Measurements from ENCODE around the gene CNTNAP5.

The CNTNAP5 gene

DNA sequence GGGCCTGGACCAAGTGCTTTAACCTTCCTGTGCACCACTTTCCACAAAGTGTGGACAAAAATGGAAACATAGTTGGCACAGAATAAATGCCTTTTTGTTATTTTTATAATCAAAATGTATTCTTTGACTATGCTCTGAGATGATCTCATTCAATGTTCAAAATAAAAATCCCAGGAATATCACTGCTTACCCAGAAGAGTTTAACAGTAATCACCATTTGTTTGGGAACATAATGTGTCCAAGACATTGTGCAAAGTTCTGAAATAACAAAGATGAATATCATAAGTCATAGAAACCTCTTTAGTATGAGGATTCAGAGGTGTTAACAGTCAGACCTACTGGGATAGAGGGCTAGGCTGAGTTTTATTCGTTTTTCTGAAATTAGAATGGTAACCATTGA, 668.1 kb downstream of the CNTNAP5 start:
- DNase-seq (ENCODE audit: low spot score) = no peak

DNA sequence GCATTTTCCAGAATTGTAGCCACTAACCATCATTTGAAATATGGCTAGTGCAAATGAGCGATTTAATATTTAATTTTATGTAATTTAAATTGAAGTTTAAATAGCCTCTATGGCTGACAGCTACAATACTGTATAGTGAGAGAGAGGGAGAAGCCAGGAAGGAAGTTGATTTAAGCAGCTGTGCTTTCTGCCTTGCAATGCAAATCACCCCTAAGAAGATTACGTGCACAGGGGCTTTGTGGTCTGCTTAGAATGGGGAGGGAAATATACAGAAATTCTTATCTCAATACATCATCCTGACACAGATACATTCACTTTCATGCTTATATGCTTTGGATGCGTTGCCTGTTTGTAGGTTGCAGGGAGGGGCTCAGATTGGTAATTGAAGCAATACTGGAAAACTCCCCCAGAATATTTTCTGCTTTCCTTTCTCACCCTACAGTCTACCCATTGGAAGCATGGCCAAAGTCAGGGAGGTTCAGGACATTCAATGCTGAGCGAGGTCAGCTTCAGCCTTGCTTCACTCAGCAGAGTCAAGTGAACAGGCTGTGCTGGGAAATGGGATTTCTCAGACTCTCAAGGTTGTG, 674.0 kb downstream of the CNTNAP5 start:
- DNase-seq (ENCODE audit: low spot score) = no peak

- DNase-seq (ENCODE audit: low spot score) = no peak
Measured at GRCh38 chr2:124702777-124703176, 677.7 kb downstream of the CNTNAP5 start.

GRCh38 chr2:124704071-124704925, 679.2 kb downstream of the CNTNAP5 start:
- DNase-seq (ENCODE audit: low spot score) = no peak

- no peak for DNase-seq (ENCODE audit: low spot score)
Measured at GRCh38 chr2:124708661-124709060, 683.6 kb downstream of the CNTNAP5 start.

- DNase-seq (ENCODE audit: low spot score) = no peak
Measured at GRCh38 chr2:124713969-124714368, 688.9 kb downstream of the CNTNAP5 start.

- DNase-seq (ENCODE audit: low spot score) = no peak
Measured at GRCh38 chr2:124725187-124725586, 700.1 kb downstream of the CNTNAP5 start.

DNA sequence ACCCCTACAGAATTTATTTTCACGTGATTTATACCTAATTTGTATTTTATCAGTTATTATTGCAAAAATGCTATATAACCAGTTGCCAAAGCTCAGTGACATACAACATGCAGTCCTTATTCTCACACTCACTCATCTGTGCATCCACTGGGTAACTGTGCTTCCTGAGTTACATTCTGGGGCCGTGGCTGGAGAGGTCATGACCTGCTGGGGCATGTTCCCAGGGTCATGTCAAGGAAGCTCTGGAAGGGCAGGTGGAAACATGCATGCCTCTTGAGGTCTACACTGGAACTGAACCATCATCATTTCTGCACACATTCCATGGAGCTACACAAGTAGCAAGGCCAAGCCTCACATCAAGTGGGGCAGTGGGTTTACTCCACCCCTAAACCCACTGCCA, 715.5 kb downstream of the CNTNAP5 start:
- DNase-seq (ENCODE audit: low spot score) = no peak

GRCh38 chr2:124753842-124754241, 728.8 kb downstream of the CNTNAP5 start:
- DNase-seq (ENCODE audit: low spot score) = no peak

DNA sequence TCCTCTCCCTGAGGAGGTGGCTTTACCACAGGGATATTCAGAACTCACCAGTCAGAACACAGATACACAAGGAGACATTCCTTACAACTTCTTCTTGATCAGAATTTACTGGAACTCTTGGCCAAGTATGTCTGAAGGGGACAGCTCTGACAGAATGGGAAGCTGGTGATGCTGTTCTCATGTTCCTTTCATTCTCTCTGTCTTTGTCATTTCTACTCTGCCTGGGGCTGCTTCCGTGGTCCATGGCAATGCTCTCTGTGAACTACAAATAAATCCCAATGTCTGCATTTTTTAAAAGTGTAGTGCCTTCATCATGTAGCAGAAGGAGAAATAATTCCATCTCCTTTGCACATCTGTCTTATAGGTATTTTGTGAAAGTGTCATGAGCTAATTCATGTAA, 730.3 kb downstream of the CNTNAP5 start:
- DNase-seq (ENCODE audit: low spot score) = peak; percentile 32

GRCh38 chr2:124756048-124756447, 731.0 kb downstream of the CNTNAP5 start:
- DNase-seq (ENCODE audit: low spot score) = peak; percentile 20

GRCh38 chr2:124762388-124762787, 737.3 kb downstream of the CNTNAP5 start:
- DNase-seq (ENCODE audit: low spot score) = no peak

GRCh38 chr2:124763611-124764010, 738.5 kb downstream of the CNTNAP5 start:
- peak; percentile 64 for DNase-seq (ENCODE audit: low spot score)

GRCh38 chr2:124774781-124775180, 749.7 kb downstream of the CNTNAP5 start:
- no peak for DNase-seq (ENCODE audit: low spot score)

DNA sequence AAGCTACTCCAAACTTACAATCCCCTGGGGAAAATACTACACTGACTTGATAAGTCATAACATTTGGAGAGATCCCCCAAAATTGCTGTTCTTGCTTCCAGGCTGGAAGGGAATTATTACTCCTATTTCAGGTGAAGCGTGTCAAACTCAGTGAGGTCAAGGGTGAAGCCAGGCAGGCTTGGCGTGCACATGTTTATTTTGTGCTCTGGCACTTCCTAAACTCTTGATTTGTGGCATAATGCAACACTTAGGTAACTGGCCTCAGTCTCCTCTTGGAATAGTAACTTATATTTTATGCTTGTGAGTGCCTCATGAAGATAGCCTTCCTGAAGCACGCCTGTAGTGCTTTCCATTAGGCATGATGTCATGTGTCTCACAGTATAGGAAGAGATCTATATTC, 751.2 kb downstream of the CNTNAP5 start:
- DNase-seq (ENCODE audit: low spot score) = no peak

GRCh38 chr2:124778076-124778475, 753.0 kb downstream of the CNTNAP5 start:
- DNase-seq (ENCODE audit: low spot score) = no peak

DNA sequence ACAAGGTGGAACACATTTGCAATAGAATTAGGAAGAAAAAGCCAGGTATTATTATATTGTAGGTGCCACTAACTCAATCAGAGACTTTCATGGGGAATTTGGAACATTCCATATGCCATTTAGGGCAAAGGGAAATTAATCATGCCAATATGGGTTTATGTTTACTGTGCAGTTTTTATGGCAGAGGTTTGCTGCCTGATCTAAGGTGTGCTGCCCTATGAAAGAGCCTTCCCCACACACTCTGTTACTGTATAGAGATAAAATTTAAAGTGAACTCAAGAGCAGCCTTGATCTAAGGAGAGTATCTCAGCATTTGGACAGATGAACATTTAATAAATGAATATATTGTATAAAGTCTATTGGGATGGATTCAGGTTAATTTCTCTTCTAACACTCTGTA, 771.6 kb downstream of the CNTNAP5 start:
- no peak for DNase-seq (ENCODE audit: low spot score)

DNA sequence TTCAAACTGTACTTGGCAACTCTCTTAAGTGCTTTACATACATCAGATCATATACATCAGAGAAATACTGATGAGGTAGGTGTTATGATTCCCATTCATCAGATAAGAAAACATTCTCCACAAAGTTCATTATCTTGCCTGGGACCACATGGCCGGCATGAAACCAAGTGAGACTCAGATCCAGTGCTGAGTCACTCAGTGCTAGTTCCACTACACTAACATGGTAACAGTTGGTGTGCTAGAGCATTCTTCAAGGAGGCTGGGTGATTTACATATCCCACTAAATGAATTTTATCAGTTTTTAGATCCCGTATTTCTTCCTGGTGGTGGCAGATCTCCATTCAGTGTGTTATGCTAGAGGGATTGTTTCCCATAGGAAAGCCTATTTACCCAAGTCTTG, 772.0 kb downstream of the CNTNAP5 start:
- DNase-seq (ENCODE audit: low spot score) = peak; percentile 8

DNA sequence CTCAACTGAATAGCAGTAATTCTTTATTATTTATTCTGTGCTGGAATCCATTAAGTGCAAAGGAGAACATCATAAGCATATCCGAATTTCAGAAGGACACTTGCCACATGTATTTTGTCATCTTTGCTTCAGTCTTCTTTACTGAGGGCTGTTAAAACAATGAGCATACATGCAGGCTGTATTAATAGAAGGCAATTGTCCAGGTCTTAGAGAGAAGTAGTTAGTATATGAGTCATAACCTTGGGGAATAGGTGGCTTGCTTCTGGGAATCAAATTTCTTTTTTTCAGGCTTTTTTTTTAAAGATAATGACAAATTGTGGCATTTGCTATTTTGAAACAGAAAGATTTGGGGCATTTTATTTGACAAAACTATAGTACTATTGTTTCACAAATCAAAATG, 773.5 kb downstream of the CNTNAP5 start:
- DNase-seq (ENCODE audit: low spot score) = no peak

GRCh38 chr2:124804014-124804940, 779.2 kb downstream of the CNTNAP5 start:
- DNase-seq (ENCODE audit: low spot score) = peak; percentile 54

DNA sequence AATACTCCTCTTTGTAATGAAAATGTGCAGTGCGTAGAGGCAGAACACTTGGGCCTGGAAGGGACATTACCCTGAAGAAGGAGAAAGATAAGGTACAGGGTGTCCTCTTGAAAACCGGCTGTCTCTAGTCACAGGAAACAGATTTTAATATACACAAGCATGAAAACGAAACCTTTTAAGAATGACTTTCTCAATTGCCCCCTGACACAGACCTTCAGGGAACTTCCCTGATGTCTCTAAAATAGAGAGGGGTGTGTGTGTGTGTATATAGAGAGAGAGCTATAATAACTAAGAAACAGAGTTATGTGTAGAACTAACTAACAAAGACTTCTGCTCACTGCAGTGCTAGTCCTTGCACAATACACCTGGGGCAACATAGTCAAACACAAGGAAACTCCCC, 780.0 kb downstream of the CNTNAP5 start:
- DNase-seq (ENCODE audit: low spot score) = no peak

GRCh38 chr2:124810132-124810531, 785.0 kb downstream of the CNTNAP5 start:
- DNase-seq (ENCODE audit: low spot score) = peak; percentile 56

Data from Ammon's horn (tissue), 1 donor.